Embryonic facial prominence (tissue), 1 donor: ENCODE data around the gene TANGO2.

ENCODE experiments used
- DNase-seq: peaks from one replicate; pipeline ENCODE4 v3.0.0-alpha.2; 2016; ENCODE audit errors: extremely low spot score

Gene TANGO2

DNA sequence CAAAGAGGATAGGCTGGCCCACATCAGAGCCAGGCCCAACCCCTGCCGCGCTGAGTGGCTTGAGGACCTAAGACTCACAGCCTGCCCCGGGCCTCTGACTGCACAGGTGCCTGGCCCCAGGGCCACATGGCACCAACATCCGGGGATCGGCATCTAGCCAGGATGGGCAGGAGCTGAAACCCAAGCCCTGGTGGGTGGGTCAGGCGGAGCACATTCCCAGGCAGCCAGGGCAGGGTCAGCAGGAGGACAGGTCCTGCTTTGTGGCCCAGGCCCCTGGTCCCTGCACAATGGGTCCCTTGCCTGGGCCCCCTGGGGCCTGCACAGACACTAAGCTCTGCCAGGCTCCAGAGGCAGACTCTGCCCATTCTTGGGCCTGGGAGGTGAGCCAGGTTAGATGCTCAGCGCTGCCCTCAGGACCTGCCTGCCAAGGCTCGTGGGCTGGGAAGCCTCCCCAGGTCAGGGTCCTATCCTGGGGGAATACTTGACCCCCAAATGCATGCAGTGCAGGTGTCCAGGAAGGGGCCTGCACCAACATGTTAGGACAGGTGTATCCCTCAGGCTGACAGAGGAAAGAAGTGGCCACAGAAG is 37.8 kb upstream of the TANGO2 start:
- DNase-seq, result no peak

DNA sequence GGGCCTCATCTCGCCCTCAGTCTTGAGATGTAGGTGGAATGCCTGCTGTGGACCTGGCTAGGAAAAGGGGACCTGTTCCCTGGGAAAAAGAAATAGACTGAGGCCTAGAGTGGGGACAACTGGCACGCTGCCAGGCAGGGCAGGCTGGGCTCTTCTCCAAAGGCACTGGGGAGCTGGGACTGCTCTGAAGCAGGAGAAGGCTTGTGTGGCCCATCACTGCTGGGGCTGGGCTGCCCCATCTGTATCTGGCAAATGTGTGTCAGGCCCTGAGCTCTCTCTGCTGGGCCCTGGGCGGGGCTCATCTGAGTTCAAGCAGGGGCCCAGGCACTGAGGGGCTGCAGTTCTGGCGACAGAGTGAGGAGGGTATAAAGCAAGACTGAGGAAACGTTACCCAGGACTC is 37.2 kb upstream of the TANGO2 start:
- no peak for DNase-seq

DNA sequence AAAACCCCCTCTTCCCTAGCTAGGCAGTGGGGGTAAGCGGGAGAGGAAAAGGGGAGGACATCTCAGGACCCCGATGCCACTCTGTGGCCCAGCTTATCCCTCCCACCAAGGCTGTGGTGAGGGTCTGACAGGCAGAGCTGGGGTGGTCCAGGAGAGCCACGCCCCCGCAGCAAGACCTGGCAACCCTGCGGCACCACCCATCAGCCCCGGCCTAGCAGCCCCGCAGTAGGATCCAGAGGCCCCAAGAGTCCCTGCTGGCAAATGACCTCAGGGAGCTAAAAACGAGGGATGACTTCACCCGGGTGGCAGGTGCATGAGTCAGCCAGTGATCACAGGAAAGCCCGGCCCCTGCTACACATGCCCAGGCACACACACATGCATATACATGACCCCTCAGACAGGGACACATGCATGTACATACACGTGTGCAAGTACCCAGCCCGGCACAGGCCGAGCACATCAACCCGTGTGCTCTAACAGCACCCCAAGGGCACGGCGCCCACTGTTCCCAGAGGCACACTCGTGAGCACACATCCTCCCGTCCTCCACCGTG is 36.6 kb upstream of the TANGO2 start:
- DNase-seq, result no peak

DNA sequence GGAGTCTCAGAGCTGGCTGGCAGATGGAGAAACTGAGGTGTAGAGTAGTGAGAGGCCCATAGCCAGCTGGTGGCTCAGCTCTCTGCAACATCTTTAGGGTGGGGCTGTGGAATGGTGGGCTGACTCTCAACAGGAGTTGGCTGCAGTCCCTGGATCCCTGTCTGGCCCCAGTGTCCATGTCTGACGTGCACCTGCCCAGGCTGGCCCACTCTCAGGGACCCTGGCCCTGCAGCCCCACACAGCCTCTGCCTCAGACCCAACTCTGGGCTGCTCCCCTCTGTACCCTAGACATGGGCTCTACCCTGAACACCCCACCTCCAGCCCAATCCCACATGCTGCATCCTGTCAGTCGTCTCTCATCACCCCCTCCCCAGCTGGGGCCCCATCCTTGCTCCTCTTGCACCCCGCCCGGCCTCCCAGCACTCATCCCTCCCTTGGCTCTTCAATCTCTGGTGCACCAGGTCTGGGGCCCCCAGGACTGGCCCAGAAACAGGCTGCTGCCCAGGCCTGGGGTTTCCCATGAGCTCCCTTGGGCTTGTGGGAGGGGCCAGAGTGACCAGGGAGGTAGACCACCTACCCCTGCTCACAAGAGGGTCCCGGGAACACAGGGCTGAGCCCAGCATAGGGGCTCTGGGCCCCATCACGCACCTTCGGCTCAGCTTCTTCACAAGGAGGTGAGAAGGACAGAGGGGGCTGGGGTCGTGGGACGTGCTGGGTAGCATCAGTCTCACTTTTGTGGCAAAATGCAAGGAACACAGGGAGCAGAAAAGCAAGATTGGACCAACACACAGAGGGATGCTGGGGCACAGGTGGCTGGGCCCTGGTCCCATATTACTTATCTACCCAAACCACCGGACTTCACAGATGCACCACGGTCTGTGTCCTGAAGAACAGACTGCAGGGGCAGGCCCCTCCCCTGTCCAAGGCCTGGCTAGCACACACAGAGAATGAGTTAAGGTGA is 35.8 kb upstream of the TANGO2 start:
- DNase-seq, result no peak

DNA sequence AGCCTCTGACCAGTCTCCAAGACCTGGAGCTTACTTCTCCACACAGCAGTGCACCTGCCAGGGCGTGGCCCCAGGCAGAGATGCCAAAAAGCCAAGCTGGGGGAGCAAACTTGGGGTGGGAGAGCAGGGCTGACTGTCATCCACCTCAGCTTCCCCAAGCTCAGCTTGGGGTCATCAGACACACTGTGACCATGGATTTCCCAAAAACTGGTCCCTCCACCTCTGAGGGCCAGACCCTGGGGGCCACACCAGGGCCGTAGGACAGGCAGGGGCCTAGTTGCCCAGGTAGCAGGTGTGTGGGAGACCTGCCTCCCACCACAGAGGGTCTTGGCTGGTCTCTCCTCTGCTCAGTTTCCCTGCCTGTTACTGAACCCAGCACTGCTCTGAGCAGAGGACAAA is 34.9 kb upstream of the TANGO2 start:
- DNase-seq, result no peak

DNA sequence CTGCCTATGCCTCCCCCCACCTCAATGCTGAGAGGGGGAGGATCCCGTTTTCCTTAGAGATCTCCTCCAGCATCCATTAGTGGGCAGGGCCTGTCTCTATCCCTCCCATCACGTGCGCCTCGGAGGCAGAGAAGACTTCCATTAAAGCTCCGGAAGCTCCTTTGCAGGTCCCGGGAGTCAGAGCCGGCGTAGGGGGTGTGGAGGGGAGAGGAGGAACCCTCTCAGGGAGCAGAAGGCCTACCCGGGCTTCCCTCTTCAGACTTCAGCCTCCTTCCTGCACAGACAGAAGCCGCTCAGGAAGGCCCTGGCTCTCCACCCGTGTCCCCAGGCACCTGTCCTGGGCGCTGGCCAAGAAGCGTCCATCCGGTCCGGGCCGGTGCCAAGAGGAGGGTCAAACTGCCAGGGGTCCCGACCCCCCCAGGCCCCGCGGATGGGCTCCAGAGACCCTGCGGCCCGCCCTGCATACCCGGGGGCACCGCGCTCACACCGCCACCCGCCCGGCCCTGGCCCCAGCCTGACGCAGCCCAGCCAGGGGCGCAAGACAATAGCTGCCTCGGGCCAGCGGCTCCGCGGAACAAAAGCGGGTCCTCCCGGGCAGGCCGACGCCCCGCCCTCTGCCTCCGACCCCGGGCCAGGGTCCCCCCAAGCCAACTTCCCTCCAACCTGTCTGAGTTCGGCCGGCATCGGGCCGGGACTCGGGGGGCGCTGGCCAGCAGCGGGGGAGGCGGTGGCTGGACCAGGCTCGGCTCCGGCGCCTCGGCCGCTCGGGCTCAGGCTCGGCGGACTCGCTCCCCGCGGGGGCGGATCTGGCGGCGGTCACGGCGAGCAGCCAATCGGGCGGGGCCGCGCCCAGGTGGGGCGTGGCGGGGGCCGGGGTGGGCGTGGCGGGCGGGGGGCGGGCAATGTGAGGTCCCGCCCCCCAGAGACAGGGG is 34.2 kb upstream of the TANGO2 start:
- peak; percentile 43 for DNase-seq

DNA sequence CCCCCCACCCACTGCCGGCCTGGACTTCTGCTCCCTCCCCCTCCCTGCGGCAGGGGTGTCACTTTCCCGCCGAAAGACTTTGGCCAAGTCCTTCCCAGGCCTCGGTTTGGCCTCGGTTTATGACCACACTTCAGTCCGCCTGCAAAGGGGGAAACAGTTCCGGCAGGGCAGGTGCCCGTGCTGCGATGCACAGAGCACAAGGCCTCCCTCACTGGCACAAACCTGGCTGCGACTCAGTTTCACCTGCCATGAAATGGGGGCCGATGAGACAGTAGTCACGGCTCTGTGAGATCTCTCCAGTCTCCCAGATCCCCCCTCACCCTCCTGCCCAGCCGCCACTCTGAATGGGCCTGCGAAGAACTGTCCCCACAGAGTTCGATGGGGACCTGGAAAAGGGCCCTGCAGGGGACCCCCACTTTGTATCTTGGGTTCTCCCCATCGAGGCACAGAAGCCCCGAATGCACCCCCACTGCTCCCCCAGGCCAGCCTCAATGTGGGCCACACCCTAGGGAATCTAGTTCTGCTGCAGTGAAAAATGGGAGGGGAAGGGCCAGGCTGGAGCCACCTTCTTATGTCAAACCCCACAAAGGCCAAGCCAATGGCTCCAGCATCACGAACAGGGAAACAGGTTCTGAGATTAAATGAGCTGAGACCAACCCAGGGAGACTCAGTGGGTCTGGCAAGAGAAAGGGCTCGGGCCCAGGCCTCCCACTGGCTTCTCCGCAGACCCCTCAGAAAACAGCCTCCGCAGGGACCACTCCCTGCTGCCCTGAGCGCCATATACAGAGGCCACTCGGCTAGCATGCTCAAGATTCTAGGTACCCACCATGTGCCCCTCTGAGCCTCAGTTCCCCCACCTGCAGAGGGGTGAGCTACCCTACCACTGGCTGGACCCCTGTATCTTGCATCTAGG is 33.3 kb upstream of the TANGO2 start:
- no peak for DNase-seq

DNA sequence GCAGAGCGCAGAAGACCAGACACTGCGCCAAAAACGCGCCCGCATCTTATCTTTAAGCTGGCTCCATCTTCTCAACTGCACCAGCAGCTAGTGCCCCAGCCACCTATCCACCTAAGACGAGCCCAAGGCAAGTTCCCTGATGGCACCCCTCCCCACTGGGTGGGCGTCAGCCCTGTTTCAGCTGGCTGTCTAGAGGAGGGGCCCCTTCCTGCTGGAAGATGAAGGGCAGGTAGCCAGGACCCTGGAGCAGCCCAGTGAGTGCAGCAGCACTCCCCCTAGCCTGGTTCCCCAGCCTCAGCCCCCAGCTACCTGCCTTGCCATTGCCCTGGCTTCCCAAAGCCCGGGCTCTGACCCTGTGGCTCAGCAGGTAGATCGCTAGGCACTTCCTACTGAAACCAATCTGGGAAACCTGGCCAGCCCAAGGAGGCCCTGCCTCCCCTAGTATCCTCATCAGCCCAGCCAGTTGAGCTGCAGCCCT is 32.5 kb upstream of the TANGO2 start:
- no peak for DNase-seq

DNA sequence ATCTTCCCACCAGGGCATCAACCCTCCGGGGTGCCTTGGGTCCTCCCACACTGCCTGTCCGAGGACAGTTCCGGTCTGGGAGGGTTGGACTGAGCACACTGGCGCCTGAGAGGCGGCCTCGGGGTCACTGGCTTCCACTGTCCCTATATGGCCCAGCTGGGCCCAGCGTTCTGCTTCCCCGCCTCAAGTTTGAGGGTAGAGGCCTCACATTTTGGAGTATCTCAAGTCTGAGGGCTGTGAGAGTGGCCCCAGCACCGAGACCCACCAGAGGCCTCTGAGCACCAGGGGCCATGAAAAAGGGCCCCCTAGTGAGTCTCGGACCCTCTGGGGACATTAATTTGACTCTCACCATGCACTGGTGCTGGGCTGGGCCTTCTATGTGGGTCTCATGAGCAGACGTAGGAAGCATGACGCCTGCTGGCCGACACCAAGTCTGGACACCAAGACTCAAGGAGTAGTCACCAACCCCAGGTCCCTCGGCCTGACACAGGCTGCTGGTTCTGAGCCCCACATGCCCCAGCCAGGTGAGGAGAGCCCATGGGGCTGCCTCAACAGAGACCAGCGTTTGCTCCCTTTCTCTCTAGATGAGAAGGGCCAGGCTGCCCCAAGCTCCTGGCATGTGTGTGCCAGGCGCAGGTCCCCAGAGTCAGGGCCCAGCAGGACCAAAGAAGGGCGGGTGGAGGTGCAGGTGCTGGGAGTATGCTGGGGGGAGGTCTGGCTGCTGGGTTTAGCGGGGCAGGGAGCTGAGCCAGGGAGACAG is 31.8 kb upstream of the TANGO2 start:
- DNase-seq, result no peak

DNA sequence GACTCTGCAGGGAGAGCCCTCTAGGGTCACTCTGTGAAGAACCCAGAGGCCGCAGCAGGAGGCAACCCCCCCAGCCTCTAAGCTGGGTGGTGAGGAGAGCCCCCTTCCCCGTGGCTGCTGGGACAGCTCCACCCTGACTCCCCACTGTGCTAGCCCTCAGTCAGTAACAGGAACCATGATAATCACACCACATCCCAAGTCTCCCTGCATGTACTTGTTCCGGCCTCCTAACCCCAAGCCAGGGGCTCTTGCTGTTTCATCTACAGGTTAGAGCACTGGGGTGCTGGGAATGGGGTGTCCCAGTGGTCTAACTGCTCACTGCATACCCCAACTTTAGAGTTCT is 31.2 kb upstream of the TANGO2 start:
- no peak for DNase-seq

DNA sequence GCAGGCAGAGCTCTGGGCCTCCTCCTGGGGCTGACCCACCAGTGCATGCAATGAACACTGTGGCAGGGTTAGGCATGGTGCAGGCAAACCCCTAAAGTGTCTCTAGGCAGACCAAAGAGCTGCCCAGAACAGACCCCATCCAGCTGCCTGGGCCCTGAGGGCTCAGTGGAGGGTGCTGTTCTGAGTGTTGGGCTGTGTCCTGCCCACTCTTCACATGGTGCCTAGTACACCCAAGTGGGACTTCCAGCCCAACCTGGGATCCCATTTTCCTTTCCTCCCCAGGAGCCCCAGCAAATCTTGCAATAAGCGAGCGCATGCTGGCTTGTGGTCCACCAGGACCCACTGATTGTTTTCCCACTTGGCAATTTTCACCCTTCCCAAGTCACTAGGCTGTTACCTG is 30.7 kb upstream of the TANGO2 start:
- DNase-seq, result no peak

DNA sequence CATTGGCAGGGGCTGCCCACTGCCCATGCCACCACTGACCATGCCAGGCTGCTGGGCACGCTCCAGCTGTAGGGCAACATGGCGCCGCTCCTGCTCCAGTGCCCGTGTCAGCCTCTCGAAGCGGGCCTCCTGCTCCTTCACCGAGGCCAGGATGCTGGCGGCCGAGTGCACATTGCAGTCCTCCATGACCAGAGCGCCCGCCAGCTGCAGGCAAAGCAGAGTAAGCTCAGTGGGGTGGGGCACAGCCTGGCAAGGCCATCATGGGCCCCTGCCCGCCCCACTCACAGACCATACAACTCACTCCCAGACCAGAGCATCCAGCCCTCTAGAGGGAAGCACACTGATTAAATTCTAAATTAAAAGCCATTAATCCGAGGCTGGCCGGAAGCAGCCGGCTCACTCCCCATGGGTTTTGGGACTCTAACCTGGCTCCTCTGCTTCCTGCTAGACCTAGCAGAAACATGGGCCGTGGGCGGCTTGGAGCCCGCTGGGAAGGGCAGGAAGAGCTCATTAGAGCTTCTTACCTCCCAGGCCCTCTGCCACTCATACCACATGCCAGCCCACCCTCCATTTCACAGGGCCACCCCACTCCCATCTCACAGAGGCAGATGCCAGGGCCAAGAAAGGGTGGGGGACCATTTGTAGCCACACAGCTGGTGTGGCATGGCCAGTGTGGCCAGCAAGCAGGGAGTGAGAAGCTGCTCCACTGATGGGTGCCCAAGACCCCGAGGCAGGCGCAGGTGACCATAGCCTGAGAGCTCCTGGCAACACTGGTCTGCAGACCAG is 30.1 kb upstream of the TANGO2 start:
- no peak for DNase-seq

DNA sequence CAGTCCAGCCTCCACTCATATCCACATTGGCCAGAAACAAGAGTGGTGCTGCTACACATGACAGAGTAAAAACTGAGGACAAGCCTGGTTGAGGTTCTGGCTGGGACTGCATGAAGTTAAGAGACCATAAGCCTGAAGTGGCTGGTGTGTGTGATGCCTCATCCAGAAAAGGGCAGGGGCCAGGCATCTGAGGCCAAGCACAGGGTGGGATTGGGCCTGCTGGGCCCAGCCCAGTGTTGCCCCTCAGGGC is 29.6 kb upstream of the TANGO2 start:
- DNase-seq, result no peak

DNA sequence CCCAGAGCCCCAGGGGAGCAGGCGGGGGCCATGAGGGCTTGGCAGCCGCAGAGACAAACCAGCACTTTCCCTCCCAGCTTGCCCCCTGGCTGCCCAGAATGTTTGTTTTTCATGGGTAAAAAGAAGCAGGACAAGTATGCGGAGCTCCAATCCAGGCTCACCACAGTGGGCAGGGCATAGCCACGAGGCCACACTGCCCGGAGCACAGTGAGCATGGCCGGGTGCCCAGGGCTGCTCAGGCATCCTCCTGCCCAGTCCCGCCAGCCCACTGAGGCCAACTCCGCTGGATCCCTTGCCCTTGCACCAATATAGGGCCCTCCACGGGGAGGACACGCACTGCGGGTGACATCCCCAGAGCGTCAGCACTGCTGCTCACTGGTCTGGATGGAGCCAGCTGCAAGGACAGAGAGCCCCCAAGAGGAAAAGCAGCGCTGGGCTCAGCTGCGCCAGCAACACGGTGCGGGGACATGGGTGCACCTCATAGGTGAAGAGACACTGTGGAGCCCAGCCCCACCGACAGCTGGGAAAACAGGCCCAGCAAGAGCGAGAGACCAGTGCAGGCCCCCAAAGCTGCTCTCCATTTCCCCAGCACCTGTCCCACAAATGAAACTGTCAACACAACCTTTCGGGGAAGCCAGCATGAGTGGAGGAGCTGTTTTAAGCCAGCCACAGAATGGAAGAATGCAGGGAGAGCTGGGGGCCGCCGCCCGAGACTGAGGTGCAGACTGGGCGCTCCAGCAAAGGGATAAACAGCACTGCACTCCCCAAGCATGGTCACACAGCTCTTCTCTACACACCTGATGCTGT is 29.1 kb upstream of the TANGO2 start:
- DNase-seq, result no peak

DNA sequence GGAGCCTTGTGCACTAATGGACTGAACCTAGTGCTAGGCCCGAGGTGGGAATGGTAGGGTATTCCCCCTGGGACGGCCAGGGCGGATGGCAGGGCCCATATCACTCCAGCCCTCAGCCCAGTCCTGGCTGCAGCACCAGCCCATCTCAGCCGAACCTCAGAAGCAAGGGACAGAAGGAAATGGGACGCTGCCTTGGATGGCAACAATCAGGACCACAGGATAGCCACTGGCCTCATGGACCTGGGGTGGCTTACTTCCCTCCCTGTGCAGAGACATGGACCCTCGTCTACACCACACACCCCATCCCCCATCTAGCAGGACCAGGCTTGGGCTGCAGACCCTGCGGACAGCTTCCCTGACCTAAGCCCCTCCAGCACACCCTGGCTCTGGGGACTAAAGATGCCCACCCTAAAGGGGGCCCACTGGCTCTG is 28.4 kb upstream of the TANGO2 start:
- DNase-seq, result no peak

DNA sequence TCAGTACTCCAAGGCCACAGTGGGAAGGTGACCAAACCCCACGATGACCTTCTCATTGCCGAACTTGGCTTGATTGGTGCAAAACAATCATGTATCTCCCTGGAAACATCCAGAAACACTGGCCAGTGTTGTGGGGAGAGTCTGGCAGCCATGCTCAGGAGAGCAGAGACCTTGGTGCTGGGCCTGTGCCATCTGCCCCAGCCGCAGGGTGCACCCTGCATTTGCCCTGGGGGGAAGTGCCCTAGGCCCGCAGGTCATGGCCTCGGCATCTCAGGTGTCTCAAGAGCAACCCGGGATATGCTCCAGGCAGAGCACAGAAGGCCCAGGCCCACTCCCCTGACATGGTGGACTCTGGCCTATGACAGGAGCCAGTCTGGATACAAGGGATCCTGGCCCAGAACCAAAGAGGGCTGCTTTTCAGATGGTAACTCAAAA is 28.0 kb upstream of the TANGO2 start:
- DNase-seq, result no peak

DNA sequence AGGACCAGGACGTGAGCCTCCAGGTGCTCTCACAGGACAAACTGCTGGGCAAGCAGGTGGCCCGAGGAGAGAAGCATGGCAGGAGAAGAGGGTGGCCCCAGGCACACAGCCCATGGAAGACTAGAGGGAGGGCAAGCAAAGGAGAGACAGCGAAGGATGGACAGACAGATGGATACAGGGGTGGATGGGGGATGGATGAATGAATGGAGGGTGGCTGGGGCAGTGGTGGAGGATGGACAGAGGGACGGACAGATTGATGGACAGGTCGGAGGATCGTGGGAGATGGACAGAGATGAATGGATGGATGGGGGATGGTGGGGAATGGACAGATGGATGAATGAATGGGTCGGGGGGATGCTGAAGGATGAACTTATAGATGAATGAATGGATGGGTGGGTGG is 27.0 kb upstream of the TANGO2 start:
- no peak for DNase-seq

DNA sequence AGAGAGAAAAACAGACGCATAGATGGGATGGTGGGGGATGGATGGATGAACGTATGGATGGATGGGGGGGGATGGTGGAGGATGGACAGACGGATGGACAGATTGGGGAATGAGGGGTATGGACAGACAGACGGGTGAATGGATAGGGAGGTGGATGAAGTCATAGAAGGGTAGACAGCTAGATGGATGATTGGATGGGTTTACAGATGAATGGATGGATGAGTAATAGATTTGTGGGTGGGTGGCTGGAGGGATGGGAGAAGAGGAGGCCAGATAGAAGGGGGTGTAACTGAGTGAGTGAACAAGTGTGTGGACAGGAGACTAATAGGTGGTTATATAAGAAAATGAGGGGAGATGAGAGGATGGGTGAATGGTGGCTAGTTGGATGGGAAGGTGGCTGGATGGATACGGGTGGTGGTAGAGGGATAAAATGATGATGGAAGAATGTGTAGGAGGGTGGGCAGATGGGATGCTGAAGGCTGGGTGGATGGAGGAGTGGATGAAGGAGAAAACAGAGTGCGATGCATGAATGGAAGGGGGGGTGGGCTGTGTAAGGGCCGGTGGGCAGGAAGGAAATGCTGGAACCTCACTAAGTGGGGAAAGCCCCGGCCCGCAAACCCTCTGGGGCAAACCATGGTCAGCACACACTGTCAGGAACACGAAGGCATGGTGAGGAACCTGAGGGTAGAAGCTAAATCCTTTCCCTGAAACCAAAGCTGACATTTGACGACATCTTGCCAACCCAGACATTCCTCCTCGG is 25.9 kb upstream of the TANGO2 start:
- no peak for DNase-seq
